Spleen (tissue), 7 donors: ENCODE data around the gene ZNF174.

Experiments
- POLR2A ChIP-seq, 3 donors: fragments of 450-650 bp; IDR thresholded peaks; one replicate each; pipeline ENCODE4 v1.5.1; 2017; ENCODE audit warnings: antibody characterized with exemption in 3 of 3, mild to moderate bottlenecking in 1 of 3
- TF ChIP-seq, protein P1 (sequence below), 11 experiments: fragments of 200-600 bp in 7 of 11; fragments of 450-650 bp in 4 of 11; sonication (generic) in 4 of 11; IDR thresholded peaks in 8 of 11; conservative IDR thresholded peaks in 3 of 11; 1 replicate in 7 of 11; 2 replicates in 4 of 11; pipeline versions ENCODE4 v1.4.0 to v1.8.0; 2016 to 2021; ENCODE audit warnings: antibody characterized with exemption in 11 of 11, inconsistent platforms in 4 of 11, mild to moderate bottlenecking in 1 of 11
- donor health status: DM: no; HTN: no; CAD: no; lungs with moderate emphysema.
- donor health status: DM: no; HTN: no; CAD: no.
- donor health status: DM: no; HTN: no; CAD: no.

GRCh38 chr16:3377917-3378316 lies 23.1 kb upstream of the ZNF174 start:
- no peak for TF ChIP-seq POLR2A (IDR thresholded peaks at IDR 0.05)
- TF ChIP-seq, protein P1, sequence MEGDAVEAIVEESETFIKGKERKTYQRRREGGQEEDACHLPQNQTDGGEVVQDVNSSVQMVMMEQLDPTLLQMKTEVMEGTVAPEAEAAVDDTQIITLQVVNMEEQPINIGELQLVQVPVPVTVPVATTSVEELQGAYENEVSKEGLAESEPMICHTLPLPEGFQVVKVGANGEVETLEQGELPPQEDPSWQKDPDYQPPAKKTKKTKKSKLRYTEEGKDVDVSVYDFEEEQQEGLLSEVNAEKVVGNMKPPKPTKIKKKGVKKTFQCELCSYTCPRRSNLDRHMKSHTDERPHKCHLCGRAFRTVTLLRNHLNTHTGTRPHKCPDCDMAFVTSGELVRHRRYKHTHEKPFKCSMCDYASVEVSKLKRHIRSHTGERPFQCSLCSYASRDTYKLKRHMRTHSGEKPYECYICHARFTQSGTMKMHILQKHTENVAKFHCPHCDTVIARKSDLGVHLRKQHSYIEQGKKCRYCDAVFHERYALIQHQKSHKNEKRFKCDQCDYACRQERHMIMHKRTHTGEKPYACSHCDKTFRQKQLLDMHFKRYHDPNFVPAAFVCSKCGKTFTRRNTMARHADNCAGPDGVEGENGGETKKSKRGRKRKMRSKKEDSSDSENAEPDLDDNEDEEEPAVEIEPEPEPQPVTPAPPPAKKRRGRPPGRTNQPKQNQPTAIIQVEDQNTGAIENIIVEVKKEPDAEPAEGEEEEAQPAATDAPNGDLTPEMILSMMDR (IDR thresholded peaks at IDR 0.05 in 8 of 11, conservative IDR thresholded peaks at IDR 0.05 in 3 of 11), result no peak
